ENCODE results near the gene FAM234A.
A peak's percentile ranks its signal among the peaks of the same experiment; 100 is the strongest.

The FAM234A gene

DNA sequence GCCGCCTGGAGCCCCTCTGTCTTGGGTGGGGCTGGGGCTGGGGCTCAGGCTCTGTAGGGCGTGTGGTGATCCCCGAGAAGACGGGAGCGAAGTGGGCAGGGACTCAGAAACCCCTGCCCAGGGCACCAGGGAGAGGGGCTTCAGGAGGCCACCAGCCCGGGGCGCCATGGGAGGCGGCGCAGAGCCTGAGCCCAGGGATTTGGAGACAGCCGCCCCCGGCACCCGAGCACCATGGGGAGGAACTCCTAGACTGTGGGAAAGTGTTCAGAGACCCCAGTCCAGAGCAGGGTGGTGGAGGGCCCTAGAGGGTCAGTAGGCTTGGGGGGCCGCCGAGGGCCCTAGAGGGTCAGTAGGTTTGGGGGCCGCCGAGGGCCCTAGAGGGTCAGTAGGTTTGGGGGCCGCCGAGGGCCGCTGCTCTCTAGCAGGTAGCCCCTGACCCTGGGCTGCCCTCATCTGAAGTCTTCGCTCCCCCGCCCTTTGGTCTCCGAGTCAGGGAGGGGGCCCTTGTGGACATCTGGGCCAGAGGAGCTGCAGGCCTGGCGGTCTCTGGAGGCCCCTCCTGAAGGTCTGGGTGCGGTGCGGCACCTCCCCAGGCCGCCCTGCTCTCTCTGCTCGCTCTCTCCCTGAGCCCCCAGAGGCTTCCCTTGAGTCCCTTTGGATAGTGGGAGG lies 46.5 kb downstream of the FAM234A start:
- DNase-seq: no peak

GRCh38 chr16:281660-282255 lies 47.1 kb downstream of the FAM234A start:
- DNase-seq: no peak

- DNase-seq: no peak
Observed at GRCh38 chr16:282491-282890, 47.9 kb downstream of the FAM234A start.

GRCh38 chr16:283033-283805 lies 48.6 kb downstream of the FAM234A start, which contains the start of gene PDIA2:
Gene PDIA2, plus strand, starts transcription at chr16:283164. Its CDS starts 6 bp downstream, at chr16:283170.
- peak in 7 of 51 donors; percentile 3 to 62 (median 17) for DNase-seq

DNA sequence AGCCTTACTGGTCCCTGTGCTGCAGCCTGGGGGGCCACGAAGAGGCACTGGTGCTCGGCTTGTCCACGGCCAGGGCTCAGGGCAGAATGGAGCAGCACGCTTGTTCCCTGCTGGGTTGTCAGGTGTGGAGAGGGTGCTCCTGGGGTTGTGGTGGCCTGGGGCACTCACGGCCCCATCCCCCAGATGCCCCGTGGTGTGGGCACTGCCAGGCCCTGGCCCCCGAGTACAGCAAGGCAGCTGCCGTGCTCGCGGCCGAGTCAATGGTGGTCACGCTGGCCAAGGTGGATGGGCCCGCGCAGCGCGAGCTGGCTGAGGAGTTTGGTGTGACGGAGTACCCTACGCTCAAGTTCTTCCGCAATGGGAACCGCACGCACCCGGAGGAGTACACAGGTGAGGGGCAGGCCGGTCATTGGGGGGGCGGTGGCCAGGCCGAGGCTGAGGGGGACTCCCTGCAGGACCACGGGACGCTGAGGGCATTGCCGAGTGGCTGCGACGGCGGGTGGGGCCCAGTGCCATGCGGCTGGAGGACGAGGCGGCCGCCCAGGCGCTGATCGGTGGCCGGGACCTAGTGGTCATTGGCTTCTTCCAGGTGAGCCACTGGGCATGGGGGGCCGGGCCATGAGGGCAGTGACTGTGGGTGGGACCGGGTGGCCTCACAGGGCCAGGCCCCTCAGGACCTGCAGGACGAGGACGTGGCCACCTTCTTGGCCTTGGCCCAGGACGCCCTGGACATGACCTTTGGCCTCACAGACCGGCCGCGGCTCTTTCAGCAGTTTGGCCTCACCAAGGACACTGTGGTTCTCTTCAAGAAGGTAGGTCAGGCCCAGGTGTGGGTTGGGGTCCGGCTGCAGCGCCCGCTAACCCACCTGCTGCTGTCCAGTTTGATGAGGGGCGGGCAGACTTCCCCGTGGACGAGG lies 49.8 kb downstream of the FAM234A start:
- no peak for DNase-seq

DNA sequence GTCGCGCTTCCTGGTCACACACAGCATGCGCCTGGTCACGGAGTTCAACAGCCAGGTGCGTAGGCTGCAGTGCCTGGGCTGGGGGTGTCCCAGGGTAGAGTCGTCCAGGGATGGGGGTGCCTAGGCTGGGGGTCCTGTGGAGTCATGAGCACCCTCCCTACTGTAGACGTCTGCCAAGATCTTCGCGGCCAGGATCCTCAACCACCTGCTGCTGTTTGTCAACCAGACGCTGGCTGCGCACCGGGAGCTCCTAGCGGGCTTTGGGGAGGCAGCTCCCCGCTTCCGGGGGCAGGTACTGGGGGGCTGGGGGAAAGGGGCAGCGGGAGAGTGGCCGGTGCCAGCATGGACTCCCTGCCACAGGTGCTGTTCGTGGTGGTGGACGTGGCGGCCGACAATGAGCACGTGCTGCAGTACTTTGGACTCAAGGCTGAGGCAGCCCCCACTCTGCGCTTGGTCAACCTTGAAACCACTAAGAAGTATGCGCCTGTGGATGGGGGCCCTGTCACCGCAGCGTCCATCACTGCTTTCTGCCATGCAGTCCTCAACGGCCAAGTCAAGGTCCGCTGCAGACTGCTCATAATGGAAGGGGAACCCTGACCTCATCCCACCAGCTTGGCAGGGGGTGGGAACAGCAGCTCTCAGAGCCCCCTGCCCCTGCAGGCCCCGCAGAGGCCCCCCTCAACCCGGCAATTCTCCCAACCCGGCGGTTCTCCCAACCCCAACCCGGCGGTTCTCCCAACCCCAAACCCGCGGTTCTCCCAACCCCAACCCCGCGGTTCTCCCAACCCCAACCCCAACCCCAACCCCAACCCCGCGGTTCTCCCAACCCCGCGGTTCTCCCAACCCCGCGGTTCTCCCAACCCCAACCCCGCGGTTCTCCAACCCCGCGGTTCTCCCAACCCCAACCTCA lies 50.8 kb downstream of the FAM234A start:
- no peak for DNase-seq

DNA sequence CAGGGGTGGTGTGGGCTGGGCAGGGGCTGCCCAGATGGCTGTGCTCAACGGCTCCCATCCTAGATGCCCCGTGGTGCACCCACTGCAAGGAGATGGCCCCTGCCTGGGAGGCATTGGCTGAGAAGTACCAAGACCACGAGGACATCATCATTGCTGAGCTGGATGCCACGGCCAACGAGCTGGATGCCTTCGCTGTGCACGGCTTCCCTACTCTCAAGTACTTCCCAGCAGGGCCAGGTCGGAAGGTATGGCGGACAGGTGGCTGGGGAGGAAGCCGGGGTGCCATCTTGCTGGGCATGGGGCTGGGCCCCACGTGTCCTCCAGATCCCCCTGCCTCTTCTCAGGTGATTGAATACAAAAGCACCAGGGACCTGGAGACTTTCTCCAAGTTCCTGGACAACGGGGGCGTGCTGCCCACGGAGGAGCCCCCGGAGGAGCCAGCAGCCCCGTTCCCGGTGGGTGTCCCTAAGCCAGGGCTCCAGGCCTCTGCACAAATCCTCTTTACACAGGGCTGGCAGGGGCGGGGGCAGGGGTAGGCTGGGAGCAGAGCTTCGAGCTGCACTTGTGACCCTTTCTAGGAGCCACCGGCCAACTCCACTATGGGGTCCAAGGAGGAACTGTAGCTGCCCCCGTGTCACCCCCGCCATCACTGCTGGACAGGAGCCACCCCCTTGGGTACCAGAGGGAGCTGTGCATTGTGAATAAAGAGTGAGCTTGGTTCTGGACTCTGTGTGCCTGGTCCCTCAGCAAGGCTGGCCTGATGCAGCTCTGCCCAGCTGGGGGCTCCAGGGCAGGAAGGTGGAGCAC lies 52.1 kb downstream of the FAM234A start:
- no peak for DNase-seq

DNA sequence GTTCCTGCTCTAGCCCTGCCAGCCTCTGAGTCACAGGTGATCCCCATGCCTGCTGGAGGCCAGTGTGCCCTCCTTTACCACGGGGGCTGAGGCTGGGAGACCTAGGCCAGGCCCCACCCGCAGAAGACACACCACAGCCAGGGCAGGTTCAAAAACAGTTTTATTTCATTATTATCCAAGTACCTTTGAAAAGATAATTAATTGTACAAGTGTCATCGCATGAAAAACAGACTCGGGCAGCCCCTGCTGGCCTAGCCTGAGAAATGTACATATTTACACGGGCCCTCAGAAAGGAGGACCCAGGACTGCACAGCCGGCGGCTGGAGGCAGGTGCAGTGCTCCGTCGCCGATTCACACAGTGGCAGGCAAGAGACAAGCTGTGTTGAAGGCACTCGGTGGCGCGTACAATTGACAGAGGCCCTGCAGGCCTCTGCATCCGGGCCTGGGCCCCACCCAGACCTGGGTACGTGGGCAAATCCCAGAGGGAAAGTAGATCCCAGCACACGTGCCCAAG lies 52.7 kb downstream of the FAM234A start:
- no peak for DNase-seq

- no peak for DNase-seq
Observed at GRCh38 chr16:287981-288920, 53.6 kb downstream of the FAM234A start.

DNA sequence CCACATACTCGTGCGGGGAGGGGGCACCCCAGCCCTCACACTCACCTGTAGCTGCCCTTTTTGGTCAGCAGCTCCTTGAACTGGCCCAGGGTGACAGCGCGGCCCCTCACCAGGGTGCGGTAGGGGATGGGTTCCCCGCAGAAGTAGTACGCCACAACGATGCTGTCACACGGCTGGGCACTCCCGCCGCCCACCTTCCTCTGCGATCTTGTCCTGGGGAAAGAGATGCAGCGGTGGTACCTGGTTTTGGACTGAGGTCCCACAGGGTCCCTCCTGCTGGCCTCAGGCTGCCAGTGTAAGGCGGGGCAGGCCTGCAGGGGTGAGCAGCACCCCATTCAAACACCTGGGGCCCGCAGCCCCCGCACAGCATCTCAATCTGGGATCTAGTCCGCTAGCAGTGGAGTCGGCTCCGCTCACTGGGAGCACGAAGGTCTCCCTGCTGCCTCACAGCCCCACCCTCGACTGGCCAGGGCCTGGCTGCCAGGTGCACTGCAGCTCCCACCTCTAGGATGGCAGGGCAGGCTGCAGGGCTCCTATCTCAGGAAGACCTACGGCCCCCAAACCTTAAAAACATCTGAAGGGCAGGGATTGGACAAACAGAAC lies 54.9 kb downstream of the FAM234A start:
- DNase-seq: no peak

DNA sequence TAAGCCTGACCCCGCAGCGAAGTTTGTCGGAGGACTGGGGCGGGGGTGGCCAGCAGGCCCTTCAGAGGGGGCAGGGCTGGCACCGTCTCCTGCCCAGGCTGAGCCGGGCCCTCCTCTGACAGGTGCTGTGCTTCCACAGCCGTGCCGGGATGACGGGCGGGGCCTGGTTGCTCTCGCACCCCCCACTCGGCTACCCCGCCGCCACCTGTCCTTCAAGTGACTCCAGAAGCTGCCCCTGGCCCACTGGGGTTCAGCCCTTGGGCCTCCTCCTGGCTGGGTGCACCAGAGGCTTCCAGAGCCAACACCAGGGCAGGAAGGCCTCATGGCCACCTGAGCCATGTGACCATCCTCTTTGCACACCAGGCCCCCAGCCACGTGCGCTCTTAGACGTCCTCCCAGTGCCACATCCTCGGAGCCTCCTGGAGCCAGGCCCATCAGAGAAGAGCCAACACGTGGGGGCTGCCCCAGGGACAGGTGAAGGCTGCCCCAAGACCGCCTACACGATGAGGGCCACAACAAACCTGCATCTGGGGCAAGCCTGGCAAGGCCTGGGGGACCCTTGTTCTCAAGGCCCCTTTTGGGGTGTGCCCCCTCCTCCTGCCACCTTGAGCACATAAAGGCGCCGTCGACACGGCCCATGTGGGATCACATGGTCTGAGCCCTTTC lies 55.5 kb downstream of the FAM234A start:
- DNase-seq: no peak

- DNase-seq: no peak
Observed at GRCh38 chr16:290681-291405, 56.2 kb downstream of the FAM234A start.

DNA sequence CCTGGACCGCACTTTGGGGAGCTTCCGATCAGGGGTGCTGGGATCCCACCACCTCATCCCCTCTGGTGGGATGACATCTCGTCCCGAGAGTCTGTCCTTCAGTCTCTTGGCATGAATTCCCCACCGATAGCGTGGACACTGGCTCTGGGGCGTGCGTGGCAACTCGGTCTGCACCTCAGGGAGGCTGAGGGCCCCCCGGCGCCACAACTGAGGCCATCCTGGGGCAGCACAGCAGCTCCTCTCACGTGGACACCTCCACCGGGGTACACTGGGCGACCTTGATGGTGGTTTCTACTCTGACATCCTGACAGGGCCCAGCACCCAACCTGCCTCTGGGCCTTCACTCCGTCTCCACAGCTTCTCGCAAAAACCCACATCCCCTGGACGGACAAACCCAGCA lies 56.9 kb downstream of the FAM234A start:
- DNase-seq: no peak

- DNase-seq: no peak
Observed at GRCh38 chr16:293043-293775, 58.6 kb downstream of the FAM234A start.

DNA sequence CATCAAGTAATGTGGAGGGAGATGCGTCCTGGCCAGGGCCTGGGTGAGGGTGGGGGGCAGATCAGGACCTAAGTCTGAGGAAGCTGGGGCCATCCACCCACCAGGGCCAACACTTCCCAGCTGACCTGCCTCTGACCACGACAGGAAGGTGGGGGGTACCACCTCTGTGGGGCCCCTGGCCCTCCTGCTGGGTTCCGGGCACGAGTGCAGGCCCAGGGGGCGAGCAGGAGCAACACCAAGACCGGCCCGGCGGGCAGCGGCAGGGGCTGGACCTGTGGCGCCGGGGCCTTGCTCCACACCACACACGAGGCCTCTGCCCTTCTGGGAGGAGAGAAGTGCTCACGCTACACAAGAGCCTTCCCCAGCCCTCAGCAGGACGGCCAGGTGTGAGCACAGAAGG lies 61.7 kb downstream of the FAM234A start:
- no peak for DNase-seq

Data from hypothalamus (tissue), 51 donors.